SK-N-MC (cell line): ENCODE data around the gene DCLK1.

Experiments
- EZH2 ChIP-seq: fragments of 200-600 bp; sonication (generic); IDR thresholded peaks from one replicate; pipeline ENCODE4 v1.6.1; 2017; ENCODE audit warnings: antibody characterized with exemption
- POLR2AphosphoS5 ChIP-seq: IDR thresholded peaks from 2 replicates; pipeline ENCODE4 v1.6.1; 2012; ENCODE audit warnings: mild to moderate bottlenecking, low read depth, low read length, borderline replicate concordance

DNA sequence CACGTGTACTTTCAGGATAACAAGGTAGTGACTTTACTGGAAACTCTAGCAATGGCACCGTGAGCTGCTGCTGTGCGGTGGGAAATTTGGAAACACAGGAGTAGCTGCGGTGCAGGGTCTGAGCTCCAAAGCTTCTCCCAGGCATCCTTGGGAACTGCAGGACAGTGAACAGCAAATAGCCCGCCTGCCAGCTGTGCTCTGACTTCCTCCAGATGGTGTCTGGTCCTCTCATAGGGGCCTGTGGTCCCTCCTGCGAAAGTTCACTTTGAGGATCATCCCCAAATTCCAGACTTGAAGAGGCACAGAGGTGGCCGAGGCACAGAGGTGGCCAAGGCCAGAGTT, 367.4 kb downstream of the DCLK1 start:
- TF ChIP-seq POLR2AphosphoS5 (no peak), EZH2 (no peak)
